Measurements from ENCODE around the gene LRMDA.

Gene LRMDA

GRCh38 chr10:75905490-75905889 is 474.1 kb downstream of the LRMDA start:
- H3K9me3 ChIP-seq (ENCODE audit: control insufficient read depth, insufficient read depth, low read length): no peaks in the 10 kb centered on the region
- no peaks in the 10 kb centered on the region for H3K27me3 ChIP-seq (ENCODE audit: control insufficient read depth, insufficient read depth, low read length)
- no peak overlapping the region for H3K27ac ChIP-seq (ENCODE audit: low read length)
- WGBS (ENCODE audit: insufficient coverage, insufficient read length): no CpG with 5 or more reads among the region's 4 CpGs
- H3K4me3 ChIP-seq (ENCODE audit: low read length): no peak overlapping the region
- H3K36me3 ChIP-seq (ENCODE audit: control insufficient read depth, insufficient read depth, low read length): no peaks in the 10 kb centered on the region
- DNase-seq (ENCODE audit: low read depth, low spot score): no peak
- no peaks in the 10 kb centered on the region for H3K4me1 ChIP-seq (ENCODE audit: control insufficient read depth, insufficient read depth, low read length)

GRCh38 chr10:75910032-75910431 is 478.6 kb downstream of the LRMDA start:
- no peaks in the 10 kb centered on the region for H3K9me3 ChIP-seq (ENCODE audit: control insufficient read depth, insufficient read depth, low read length)
- no CpG with 5 or more reads among the region's 2 CpGs for WGBS (ENCODE audit: insufficient coverage, insufficient read length)
- H3K4me3 ChIP-seq (ENCODE audit: low read length): no peak overlapping the region
- H3K27me3 ChIP-seq (ENCODE audit: control insufficient read depth, insufficient read depth, low read length): no peaks in the 10 kb centered on the region
- no peak overlapping the region for H3K27ac ChIP-seq (ENCODE audit: low read length)
- H3K4me1 ChIP-seq (ENCODE audit: control insufficient read depth, insufficient read depth, low read length): no peaks in the 10 kb centered on the region
- no peaks in the 10 kb centered on the region for H3K36me3 ChIP-seq (ENCODE audit: control insufficient read depth, insufficient read depth, low read length)
- no peak for DNase-seq (ENCODE audit: low read depth, low spot score)

- no CpG with 5 or more reads among the region's 2 CpGs for WGBS (ENCODE audit: insufficient coverage, insufficient read length)
- no peaks in the 10 kb centered on the region for H3K27me3 ChIP-seq (ENCODE audit: control insufficient read depth, insufficient read depth, low read length)
- no peak overlapping the region for H3K4me3 ChIP-seq (ENCODE audit: low read length)
- no peaks in the 10 kb centered on the region for H3K36me3 ChIP-seq (ENCODE audit: control insufficient read depth, insufficient read depth, low read length)
- H3K9me3 ChIP-seq (ENCODE audit: control insufficient read depth, insufficient read depth, low read length): no peaks in the 10 kb centered on the region
- H3K4me1 ChIP-seq (ENCODE audit: control insufficient read depth, insufficient read depth, low read length): no peaks in the 10 kb centered on the region
- no peak for DNase-seq (ENCODE audit: low read depth, low spot score)
- no peak overlapping the region for H3K27ac ChIP-seq (ENCODE audit: low read length)
Observed at GRCh38 chr10:75911426-75911825, 480.0 kb downstream of the LRMDA start.

- no peak overlapping the region for H3K27ac ChIP-seq (ENCODE audit: low read length)
- H3K27me3 ChIP-seq (ENCODE audit: control insufficient read depth, insufficient read depth, low read length): no peaks in the 10 kb centered on the region
- WGBS (ENCODE audit: insufficient coverage, insufficient read length): no CpG with 5 or more reads among the region's 3 CpGs
- H3K36me3 ChIP-seq (ENCODE audit: control insufficient read depth, insufficient read depth, low read length): no peaks in the 10 kb centered on the region
- no peak for DNase-seq (ENCODE audit: low read depth, low spot score)
- H3K4me3 ChIP-seq (ENCODE audit: low read length): no peak overlapping the region
- H3K4me1 ChIP-seq (ENCODE audit: control insufficient read depth, insufficient read depth, low read length): no peaks in the 10 kb centered on the region
- no peaks in the 10 kb centered on the region for H3K9me3 ChIP-seq (ENCODE audit: control insufficient read depth, insufficient read depth, low read length)
Observed at GRCh38 chr10:75916906-75917305, 485.5 kb downstream of the LRMDA start.

GRCh38 chr10:75919913-75920312 is 488.5 kb downstream of the LRMDA start:
- Histone ChIP-seq H3K9me3 (ENCODE audit: control insufficient read depth, insufficient read depth, low read length) (no peaks in the 10 kb centered on the region), H3K4me3 (ENCODE audit: low read length) (no peak overlapping the region), H3K27ac (ENCODE audit: low read length) (no peak overlapping the region), H3K4me1 (ENCODE audit: control insufficient read depth, insufficient read depth, low read length) (no peaks in the 10 kb centered on the region), H3K27me3 (ENCODE audit: control insufficient read depth, insufficient read depth, low read length) (no peaks in the 10 kb centered on the region), H3K36me3 (ENCODE audit: control insufficient read depth, insufficient read depth, low read length) (no peaks in the 10 kb centered on the region)
- DNase-seq (ENCODE audit: low read depth, low spot score): no peak
- 100% methylated on average over 1 of the region's 2 CpGs for WGBS (ENCODE audit: insufficient coverage, insufficient read length)

- H3K4me1 ChIP-seq (ENCODE audit: control insufficient read depth, insufficient read depth, low read length): no peaks in the 10 kb centered on the region
- H3K36me3 ChIP-seq (ENCODE audit: control insufficient read depth, insufficient read depth, low read length): no peaks in the 10 kb centered on the region
- no peak overlapping the region for H3K4me3 ChIP-seq (ENCODE audit: low read length)
- no peak for DNase-seq (ENCODE audit: low read depth, low spot score)
- H3K9me3 ChIP-seq (ENCODE audit: control insufficient read depth, insufficient read depth, low read length): no peaks in the 10 kb centered on the region
- no peak overlapping the region for H3K27ac ChIP-seq (ENCODE audit: low read length)
- no peaks in the 10 kb centered on the region for H3K27me3 ChIP-seq (ENCODE audit: control insufficient read depth, insufficient read depth, low read length)
Observed at GRCh38 chr10:75922435-75922834, 491.0 kb downstream of the LRMDA start.

GRCh38 chr10:75924309-75924902 is 493.0 kb downstream of the LRMDA start:
- no CpG with 5 or more reads among the region's 9 CpGs for WGBS (ENCODE audit: insufficient coverage, insufficient read length)
- DNase-seq (ENCODE audit: low read depth, low spot score): no peak
- Histone ChIP-seq H3K4me3 (ENCODE audit: low read length) (no peak overlapping the region), H3K9me3 (ENCODE audit: control insufficient read depth, insufficient read depth, low read length) (no peaks in the 10 kb centered on the region), H3K36me3 (ENCODE audit: control insufficient read depth, insufficient read depth, low read length) (no peaks in the 10 kb centered on the region), H3K27me3 (ENCODE audit: control insufficient read depth, insufficient read depth, low read length) (no peaks in the 10 kb centered on the region), H3K27ac (ENCODE audit: low read length) (no peak overlapping the region), H3K4me1 (ENCODE audit: control insufficient read depth, insufficient read depth, low read length) (no peaks in the 10 kb centered on the region)

GRCh38 chr10:75925999-75926398 is 494.6 kb downstream of the LRMDA start:
- Histone ChIP-seq H3K4me1 (ENCODE audit: control insufficient read depth, insufficient read depth, low read length) (no peaks in the 10 kb centered on the region), H3K27me3 (ENCODE audit: control insufficient read depth, insufficient read depth, low read length) (no peaks in the 10 kb centered on the region), H3K36me3 (ENCODE audit: control insufficient read depth, insufficient read depth, low read length) (no peaks in the 10 kb centered on the region), H3K4me3 (ENCODE audit: low read length) (no peak overlapping the region), H3K9me3 (ENCODE audit: control insufficient read depth, insufficient read depth, low read length) (no peaks in the 10 kb centered on the region), H3K27ac (ENCODE audit: low read length) (no peak overlapping the region)
- no CpG with 5 or more reads among the region's 1 CpG for WGBS (ENCODE audit: insufficient coverage, insufficient read length)
- DNase-seq (ENCODE audit: low read depth, low spot score): no peak

- no peak for DNase-seq (ENCODE audit: low read depth, low spot score)
- Histone ChIP-seq H3K36me3 (ENCODE audit: control insufficient read depth, insufficient read depth, low read length) (no peaks in the 10 kb centered on the region), H3K4me1 (ENCODE audit: control insufficient read depth, insufficient read depth, low read length) (no peaks in the 10 kb centered on the region), H3K4me3 (ENCODE audit: low read length) (no peak overlapping the region), H3K9me3 (ENCODE audit: control insufficient read depth, insufficient read depth, low read length) (no peaks in the 10 kb centered on the region), H3K27ac (ENCODE audit: low read length) (no peak overlapping the region), H3K27me3 (ENCODE audit: control insufficient read depth, insufficient read depth, low read length) (no peaks in the 10 kb centered on the region)
- no CpG with 5 or more reads among the region's 4 CpGs for WGBS (ENCODE audit: insufficient coverage, insufficient read length)
Observed at GRCh38 chr10:75926763-75927162, 495.3 kb downstream of the LRMDA start.

GRCh38 chr10:75928231-75928630 is 496.8 kb downstream of the LRMDA start:
- no peaks in the 10 kb centered on the region for H3K9me3 ChIP-seq (ENCODE audit: control insufficient read depth, insufficient read depth, low read length)
- no CpG with 5 or more reads among the region's 6 CpGs for WGBS (ENCODE audit: insufficient coverage, insufficient read length)
- no peaks in the 10 kb centered on the region for H3K27me3 ChIP-seq (ENCODE audit: control insufficient read depth, insufficient read depth, low read length)
- H3K36me3 ChIP-seq (ENCODE audit: control insufficient read depth, insufficient read depth, low read length): no peaks in the 10 kb centered on the region
- no peak overlapping the region for H3K4me3 ChIP-seq (ENCODE audit: low read length)
- DNase-seq (ENCODE audit: low read depth, low spot score): no peak
- no peak overlapping the region for H3K27ac ChIP-seq (ENCODE audit: low read length)
- H3K4me1 ChIP-seq (ENCODE audit: control insufficient read depth, insufficient read depth, low read length): no peaks in the 10 kb centered on the region

GRCh38 chr10:75929630-75930161 is 498.3 kb downstream of the LRMDA start:
- Histone ChIP-seq H3K36me3 (ENCODE audit: control insufficient read depth, insufficient read depth, low read length) (no peaks in the 10 kb centered on the region), H3K4me3 (ENCODE audit: low read length) (no peak overlapping the region), H3K27me3 (ENCODE audit: control insufficient read depth, insufficient read depth, low read length) (no peaks in the 10 kb centered on the region), H3K27ac (ENCODE audit: low read length) (no peak overlapping the region), H3K9me3 (ENCODE audit: control insufficient read depth, insufficient read depth, low read length) (no peaks in the 10 kb centered on the region), H3K4me1 (ENCODE audit: control insufficient read depth, insufficient read depth, low read length) (no peaks in the 10 kb centered on the region)
- WGBS (ENCODE audit: insufficient coverage, insufficient read length): no CpG with 5 or more reads among the region's 2 CpGs
- DNase-seq (ENCODE audit: low read depth, low spot score): no peak

Data from iPS DF 6.9 (cell line).